HG03280 (cell line): ENCODE measurements around the gene MORC3.

Source experiments
- ATAC-seq: cut with Tn5 transposase; IDR thresholded peaks from one replicate; pipeline ENCODE4 v1.9.1; 2021; ENCODE audit warnings: mild to moderate bottlenecking, moderate library complexity; ENCODE audit not compliant: unreplicated experiment

MORC3 gene

DNA sequence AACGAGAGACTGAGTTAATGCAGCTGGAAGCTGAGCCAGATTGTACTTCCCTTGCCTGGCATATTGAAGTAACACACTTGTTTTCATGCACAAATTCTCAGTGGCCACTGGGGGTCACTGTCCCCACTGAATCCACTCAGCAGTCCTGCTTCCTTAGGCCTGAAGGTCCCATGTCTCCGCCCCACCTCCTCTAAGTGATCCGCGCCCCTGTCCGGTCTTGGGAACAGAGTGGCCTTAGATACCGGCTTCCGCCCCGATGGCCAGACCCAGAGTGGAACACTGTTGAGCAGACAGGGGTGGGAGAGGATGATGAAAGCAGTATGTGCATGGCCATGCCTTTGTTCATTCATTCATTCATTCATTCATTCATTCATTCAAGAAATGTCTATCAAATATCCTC is 100.0 kb downstream of the MORC3 start:
- no peak for ATAC-seq

DNA sequence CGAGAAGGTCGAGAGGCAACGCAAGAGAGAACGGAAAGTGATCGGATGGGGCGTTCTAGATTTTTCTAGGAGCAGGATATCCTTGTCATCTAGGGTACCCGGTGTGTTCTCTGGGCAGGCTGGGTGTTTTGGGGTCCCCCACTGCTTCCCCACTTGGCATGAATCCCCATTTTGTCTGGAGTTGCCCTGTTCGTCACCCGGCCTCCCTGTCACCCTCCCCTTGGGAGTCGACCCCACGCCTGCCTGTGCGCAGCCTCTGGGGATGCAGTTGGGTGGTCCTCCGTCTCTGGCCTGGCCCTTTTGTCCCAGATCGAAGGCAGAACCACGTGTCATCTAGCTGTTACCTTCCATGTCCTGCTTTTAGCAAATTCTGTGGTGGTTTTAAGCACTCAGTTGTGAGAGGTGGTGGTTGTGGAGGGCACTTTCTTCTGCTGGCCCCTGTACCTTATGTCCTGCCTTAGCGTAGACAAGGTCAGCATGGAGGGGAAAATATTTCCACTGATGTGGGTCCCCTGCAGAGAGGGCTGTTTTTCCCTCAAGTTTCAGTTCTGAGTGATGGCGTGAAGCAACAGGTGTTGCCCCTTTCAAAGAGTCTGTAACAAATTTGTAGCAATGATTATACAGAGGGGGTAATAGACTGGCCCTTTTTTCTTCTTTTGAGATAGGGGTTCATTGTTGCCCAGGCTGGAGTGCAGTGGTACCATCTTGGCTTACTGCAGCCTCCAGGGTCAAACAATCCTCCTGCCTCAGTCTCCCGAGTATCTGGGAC is 100.8 kb downstream of the MORC3 start:
- no peak for ATAC-seq

DNA sequence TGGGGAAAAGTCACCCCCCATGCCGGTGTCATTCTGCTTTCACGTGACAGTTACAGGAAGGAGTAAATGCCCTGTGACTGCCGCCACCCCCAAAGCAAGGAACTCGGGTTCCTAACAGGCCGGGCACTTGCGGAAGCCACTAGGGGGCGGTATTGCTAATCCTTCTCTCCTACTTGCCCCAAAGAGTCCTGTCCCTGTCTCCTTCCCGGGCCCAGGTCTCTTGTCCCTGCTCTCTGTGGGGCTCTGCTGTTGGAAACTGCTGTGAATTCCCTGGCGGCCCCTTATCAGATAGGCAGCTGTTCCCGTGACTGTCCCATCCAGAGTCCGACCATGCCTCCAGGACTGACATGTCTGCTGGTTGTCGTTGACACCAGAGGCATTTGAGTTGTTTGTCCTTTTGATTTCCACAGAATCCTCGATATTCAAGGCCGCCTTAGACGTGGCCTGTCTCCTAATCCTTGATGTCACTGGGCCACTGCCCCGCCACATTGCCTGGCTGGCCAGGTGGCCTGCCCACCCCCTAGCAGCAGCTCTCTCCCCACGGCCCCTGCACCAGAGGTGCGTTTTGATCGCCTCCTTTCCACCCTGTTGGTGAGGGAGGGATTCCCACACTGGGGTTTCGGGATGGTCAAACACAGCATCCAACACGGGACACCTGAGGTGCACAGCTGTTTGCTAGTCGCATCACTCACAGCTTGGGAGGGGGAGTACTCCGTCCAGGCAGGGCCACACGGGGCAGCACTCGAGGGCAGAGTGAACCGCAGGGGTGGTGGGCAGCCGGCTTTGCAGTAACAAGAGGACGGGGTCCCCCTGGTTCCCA is 102.5 kb downstream of the MORC3 start:
- no peak for ATAC-seq

DNA sequence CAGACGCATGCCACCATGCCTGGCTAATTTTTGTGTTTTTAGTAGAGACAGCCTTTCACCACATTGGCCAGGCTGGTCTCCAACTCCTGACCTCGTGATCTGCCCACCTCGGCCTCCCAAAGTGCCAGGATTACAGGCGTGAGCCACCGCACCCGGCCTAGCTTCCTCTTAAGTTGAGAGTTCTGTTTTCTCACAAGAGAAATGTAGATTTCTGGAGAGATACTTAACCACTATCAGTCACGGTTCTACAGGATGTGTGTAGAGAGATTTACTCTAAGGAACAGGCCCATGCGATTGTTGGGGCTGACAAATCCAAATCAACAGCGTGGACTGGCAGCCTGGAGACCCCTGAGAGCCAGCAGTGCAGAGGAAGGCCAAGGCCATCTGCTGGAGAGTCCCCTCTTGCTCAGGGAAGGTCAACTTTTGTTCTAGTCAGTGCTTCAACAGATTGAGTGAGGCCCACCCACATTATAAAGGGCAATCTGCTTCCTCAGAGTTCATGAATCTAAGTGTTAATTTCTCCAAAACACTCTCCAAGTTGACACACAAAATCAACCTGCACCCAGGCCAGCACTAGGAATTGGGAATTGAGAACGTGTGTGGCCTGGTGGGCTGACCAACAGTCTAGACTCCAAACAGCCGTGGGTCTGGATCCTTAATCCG is 103.9 kb downstream of the MORC3 start:
- ATAC-seq: no peak

DNA sequence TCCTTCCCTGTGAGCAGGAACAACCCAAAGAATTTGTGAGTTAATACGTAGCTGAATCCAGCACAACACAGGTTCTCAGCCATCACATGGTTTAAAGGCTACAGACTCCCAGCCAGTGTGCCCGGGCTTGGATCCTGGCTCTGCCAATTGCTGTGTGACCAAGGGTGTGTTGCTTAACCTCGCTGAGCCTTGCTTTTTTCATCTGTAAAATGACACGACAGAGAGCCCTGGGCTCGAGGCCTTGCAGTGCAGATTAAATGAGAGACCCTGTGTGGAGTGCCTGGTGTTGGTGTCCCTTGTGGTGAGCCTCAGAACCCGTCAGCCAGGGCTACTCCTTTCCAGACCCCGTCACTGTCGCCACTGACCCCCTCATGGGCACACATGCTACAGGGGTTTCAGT is 104.6 kb downstream of the MORC3 start:
- ATAC-seq: no peak

DNA sequence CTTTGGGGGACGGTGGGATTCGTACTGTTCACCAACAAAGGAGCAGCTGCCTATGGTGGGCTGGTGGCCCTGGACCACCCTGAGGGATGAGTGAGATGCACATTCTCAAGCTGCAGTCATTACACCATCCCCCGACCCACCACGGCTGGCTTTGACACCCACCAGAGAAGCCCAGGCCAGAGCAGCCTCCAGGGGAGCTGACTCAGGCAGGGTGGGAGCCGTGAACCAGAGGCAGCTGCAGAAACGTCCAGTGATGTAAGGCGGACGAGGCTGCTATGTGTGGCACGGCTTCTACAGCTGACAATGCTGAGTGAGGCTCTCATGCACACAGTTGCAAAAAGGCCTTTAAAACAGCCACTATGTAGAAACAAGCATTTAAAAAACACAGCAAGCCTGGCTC is 105.3 kb downstream of the MORC3 start:
- no peak for ATAC-seq
